HFF-Myc (cell line): ENCODE measurements around the gene CCDC24.

ENCODE experiments used
- DNase-seq: peaks from one replicate; pipeline ENCODE4 v3.0.0-alpha.2; 2011; ENCODE audit warnings: low read depth; ENCODE audit errors: extremely low read depth
- H3K4me3 ChIP-seq: replicated peaks from 2 replicates; pipeline ENCODE4 v1.5.1; 2011; ENCODE audit warnings: low read depth, mild to moderate bottlenecking, control low read depth, low read length
- TF ChIP-seq, protein P1 (sequence below): IDR thresholded peaks from 2 replicates; pipeline ENCODE4 v1.5.1; 2012; ENCODE audit warnings: mild to moderate bottlenecking, low read depth, low read length, control low read depth; ENCODE audit errors: missing control alignments

CCDC24 gene

DNA sequence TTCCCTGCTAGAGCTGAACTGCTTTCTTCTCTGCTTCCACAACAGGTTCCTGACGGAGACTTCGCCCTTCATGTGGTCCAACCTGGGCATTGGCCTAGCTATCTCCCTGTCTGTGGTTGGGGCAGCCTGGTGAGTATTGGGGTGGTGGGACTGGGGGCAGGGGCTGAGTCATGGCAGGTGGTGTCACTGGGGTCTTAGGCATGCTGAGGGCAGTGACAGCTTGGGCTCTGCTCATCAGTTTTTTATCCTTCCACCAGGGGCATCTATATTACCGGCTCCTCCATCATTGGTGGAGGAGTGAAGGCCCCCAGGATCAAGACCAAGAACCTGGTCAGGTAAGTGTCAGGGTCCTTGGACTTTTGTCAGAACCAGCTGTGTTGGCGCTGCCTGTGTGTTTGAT is 15.4 kb upstream of the CCDC24 start:
- no peak for DNase-seq
- TF ChIP-seq, protein P1, sequence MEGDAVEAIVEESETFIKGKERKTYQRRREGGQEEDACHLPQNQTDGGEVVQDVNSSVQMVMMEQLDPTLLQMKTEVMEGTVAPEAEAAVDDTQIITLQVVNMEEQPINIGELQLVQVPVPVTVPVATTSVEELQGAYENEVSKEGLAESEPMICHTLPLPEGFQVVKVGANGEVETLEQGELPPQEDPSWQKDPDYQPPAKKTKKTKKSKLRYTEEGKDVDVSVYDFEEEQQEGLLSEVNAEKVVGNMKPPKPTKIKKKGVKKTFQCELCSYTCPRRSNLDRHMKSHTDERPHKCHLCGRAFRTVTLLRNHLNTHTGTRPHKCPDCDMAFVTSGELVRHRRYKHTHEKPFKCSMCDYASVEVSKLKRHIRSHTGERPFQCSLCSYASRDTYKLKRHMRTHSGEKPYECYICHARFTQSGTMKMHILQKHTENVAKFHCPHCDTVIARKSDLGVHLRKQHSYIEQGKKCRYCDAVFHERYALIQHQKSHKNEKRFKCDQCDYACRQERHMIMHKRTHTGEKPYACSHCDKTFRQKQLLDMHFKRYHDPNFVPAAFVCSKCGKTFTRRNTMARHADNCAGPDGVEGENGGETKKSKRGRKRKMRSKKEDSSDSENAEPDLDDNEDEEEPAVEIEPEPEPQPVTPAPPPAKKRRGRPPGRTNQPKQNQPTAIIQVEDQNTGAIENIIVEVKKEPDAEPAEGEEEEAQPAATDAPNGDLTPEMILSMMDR, result no peak
- H3K4me3 ChIP-seq, result peak overlapping the region; percentile 86

DNA sequence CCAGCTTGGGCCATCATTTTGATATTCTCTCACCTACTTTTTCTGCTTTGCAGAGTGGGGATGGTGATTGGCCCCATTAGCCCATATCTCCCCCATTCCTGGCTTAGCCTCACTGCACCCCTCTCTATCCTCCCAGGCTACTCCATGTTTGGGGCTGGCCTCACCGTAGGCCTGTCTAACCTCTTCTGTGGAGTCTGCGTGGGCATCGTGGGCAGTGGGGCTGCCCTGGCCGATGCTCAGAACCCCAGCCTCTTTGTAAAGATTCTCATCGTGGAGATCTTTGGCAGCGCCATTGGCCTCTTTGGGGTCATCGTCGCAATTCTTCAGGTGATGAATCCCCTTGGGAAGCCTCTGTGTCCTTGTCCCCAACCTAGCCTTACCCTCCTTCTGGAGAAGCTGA is 14.5 kb upstream of the CCDC24 start:
- peak overlapping the region; percentile 86; the same call in 1 of the 2 replicates for H3K4me3 ChIP-seq
- DNase-seq, result no peak
- TF ChIP-seq, protein P1, result no peak

DNA sequence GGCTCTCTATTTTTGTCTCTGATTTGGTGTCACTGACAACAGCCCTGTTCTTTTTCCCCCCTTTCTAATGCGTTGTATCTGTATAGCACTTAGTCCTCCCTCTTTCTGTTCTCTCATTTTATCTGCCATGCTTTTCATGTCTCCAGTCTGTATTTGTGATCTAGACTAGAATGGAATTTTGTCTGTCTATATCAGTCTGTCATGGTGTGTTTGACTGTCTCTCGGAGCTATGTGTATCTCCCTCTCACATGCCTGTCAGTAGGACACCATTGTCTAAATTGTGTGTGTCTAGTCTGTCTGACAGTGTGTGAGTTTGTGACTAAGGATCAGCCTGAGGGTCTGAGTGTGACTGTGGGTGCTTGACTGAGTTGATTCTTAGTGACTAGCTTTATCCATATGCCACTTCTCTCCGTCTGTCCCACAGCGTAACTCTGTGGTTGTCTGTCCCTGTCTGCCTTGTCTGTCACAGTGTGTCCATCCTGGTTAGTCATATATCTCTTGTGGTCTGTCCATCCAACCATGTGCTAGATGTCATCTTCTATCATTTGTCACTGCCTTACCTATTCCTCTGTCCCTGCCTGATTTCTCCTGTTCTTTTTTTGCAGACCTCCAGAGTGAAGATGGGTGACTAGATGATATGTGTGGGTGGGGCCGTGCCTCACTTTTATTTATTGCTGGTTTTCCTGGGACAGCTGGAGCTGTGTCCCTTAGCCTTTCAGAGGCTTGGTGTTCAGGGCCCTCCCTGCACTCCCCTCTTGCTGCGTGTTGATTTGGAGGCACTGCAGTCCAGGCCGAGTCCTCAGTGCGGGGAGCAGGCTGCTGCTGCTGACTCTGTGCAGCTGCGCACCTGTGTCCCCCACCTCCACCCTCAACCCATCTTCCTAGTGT is 13.8 kb upstream of the CCDC24 start:
- no peak for DNase-seq
- peak overlapping the region; percentile 86 for H3K4me3 ChIP-seq

DNA sequence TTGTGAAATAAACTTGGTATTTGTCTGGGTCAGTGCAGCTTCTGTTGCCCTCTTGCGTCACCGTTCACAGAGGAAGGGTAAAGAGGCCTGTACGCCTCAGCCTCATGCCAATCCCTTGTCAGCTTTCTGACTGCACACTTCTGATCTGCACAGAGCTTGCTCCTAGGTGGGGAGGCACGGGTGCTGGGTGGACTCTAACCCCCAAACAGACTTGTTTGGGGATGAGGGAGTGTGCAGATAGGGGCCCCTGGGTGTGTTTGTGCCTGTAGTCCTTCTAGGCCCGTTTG is 13.2 kb upstream of the CCDC24 start:
- no peak for DNase-seq
- peak overlapping the region; percentile 47 for H3K4me3 ChIP-seq
- TF ChIP-seq, protein P1, result no peak

More for the DNA sequence above, 13.8 kb upstream of the CCDC24 start:
- TF ChIP-seq, protein P1, result no peak

DNA sequence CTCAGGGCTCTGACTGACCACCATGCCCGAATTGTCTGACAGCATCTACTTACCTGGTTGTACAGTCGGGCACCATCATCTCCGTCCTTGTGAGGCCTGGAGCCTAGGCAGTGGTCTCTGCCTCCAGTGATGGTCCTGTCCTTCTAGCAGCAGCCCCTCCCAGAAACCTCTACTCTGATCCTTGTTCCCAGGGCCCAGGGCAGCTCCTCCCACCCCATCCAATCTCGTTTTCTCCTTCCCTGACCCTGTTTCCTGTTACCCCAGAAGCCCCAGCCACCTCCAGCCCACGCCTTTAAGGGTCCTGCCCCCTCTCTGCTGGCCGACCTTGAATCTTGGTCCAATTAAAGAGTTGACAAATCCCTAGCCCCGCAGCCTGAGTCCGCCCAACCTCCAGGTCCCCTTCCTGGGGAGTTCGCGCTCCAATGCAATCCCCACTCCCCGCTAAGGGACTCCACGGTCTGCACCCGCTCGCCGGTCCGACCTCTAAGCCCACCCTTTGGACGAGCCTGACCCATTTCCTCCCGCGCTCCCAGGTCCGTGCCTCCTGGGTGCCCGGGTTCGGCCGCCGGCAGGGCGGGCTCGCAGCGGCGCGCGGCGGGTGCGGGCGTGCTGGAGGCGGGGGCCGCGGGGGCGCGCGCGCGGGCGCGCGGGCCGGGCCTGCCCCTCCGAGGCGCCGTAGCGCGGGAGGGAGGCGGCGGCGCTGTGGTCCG is 12.7 kb upstream of the CCDC24 start, which contains the start of gene B4GALT2:
Gene B4GALT2, plus strand, starts transcription at position 660 of the 710 bp plus-strand sequence. CDS start 1,951 bp downstream, outside the sequence.
- no peak for DNase-seq
- peak within 1 kb of the TSS; percentile 63 for H3K4me3 ChIP-seq
- TF ChIP-seq, protein P1, result no peak

DNA sequence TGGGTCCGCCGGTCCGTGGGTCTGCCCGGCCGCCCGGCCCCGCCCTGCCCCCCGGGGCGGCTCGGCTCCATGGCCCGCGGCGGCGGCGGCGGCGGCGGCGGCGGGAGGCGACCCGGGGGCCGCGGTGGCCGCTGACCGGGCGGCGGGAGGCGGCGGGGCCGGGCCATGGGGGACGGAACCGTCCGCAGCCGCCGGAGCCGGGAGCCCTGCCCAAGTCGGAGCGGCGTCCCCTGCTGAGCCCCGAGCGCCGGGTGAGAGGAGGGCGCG is 12.2 kb upstream of the CCDC24 start:
- DNase-seq, result no peak
- TF ChIP-seq, protein P1, result no peak
- peak overlapping the region; percentile 63 for H3K4me3 ChIP-seq
